K562 (cell line): ENCODE data around the gene CMSS1.

ENCODE experiments used
- EZH2 ChIP-seq: IDR thresholded peaks from 2 replicates; pipeline ENCODE4 v1.6.1; 2012; ENCODE audit warnings: low read depth, mild to moderate bottlenecking, inconsistent platforms, low read length, borderline replicate concordance
- FOXP1 ChIP-seq: sonication (generic); formaldehyde crosslinking; IDR thresholded peaks from 2 replicates; pipeline ENCODE4 v1.8.0; 2022; ENCODE audit warnings: mild to moderate bottlenecking, missing genetic modification reagents
- MAFG ChIP-seq: fragments of 450-650 bp; conservative IDR thresholded peaks from 2 replicates; pipeline ENCODE4 v1.6.1; 2016; ENCODE audit warnings: missing genetic modification characterization, missing compliant biosample characterization
- SRSF1 ChIP-seq: fragments of 200-400 bp; formaldehyde crosslinking; IDR thresholded peaks from 2 replicates; pipeline ENCODE4 v1.6.1; 2017; ENCODE audit warnings: mild to moderate bottlenecking, low read depth, low read length, moderate library complexity
- TF ChIP-seq, protein P1 (sequence below), 2 experiments: fragments of 450-650 bp; formaldehyde crosslinking in 1 of 2; IDR thresholded peaks; 2 replicates each; pipeline versions ENCODE4 v1.4.0 to v1.6.1; 2014 to 2020; ENCODE audit warnings: mild to moderate bottlenecking in 2 of 2, borderline replicate concordance in 1 of 2, low read depth in 1 of 2

DNA sequence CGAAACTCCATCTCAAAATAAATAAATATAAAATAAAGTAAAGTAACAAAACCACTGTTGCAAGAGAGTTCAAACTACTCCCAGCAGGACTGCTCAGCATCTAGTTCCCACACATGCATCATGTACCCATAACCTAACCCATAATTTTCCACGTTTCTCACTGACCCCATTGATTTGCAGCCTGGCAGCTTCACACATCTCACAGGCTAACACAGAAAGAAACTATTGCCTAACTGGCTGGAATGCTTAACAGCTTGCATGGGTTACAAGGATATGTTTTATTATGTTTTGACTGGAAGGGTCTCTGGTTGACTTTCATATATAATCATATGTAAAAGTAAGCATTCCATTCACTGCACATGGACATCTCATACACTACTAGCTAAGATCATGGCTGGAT, 387.5 kb downstream of the CMSS1 start:
- TF ChIP-seq EZH2 (no peak), FOXP1 (no peak), SRSF1 (no peak), MAFG (no peak)
- TF ChIP-seq, protein P1, sequence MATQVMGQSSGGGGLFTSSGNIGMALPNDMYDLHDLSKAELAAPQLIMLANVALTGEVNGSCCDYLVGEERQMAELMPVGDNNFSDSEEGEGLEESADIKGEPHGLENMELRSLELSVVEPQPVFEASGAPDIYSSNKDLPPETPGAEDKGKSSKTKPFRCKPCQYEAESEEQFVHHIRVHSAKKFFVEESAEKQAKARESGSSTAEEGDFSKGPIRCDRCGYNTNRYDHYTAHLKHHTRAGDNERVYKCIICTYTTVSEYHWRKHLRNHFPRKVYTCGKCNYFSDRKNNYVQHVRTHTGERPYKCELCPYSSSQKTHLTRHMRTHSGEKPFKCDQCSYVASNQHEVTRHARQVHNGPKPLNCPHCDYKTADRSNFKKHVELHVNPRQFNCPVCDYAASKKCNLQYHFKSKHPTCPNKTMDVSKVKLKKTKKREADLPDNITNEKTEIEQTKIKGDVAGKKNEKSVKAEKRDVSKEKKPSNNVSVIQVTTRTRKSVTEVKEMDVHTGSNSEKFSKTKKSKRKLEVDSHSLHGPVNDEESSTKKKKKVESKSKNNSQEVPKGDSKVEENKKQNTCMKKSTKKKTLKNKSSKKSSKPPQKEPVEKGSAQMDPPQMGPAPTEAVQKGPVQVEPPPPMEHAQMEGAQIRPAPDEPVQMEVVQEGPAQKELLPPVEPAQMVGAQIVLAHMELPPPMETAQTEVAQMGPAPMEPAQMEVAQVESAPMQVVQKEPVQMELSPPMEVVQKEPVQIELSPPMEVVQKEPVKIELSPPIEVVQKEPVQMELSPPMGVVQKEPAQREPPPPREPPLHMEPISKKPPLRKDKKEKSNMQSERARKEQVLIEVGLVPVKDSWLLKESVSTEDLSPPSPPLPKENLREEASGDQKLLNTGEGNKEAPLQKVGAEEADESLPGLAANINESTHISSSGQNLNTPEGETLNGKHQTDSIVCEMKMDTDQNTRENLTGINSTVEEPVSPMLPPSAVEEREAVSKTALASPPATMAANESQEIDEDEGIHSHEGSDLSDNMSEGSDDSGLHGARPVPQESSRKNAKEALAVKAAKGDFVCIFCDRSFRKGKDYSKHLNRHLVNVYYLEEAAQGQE (IDR thresholded peaks at IDR 0.05; ENCODE audit: borderline replicate concordance), result no peak
- TF ChIP-seq, protein P1 (CRISPR knock-in tag; IDR thresholded peaks at IDR 0.05; ENCODE audit: low read depth), result no peak
